GM18526 (cell line): Measurements from ENCODE around the gene CADM1.

Experiments used
- POLR2A ChIP-seq: IDR thresholded peaks from 3 replicates; pipeline ENCODE4 v1.6.1; 2011; ENCODE audit not compliant: insufficient read length; ENCODE audit errors: extremely low read depth

CADM1 gene

GRCh38 chr11:115322553-115323203, 181.5 kb downstream of the CADM1 start:
- TF ChIP-seq POLR2A, result no peak

- TF ChIP-seq POLR2A, result no peak
Measured at GRCh38 chr11:115321605-115322289, 182.5 kb downstream of the CADM1 start.

GRCh38 chr11:115317277-115318185, 186.7 kb downstream of the CADM1 start:
- no peak for TF ChIP-seq POLR2A

GRCh38 chr11:115316696-115317095, 187.5 kb downstream of the CADM1 start:
- no peak for TF ChIP-seq POLR2A

- no peak for TF ChIP-seq POLR2A
Measured at GRCh38 chr11:115314330-115314920, 189.8 kb downstream of the CADM1 start.

GRCh38 chr11:115313224-115313838, 190.9 kb downstream of the CADM1 start:
- TF ChIP-seq POLR2A, result no peak

- TF ChIP-seq POLR2A, result no peak
Measured at GRCh38 chr11:115311949-115312348, 192.3 kb downstream of the CADM1 start.

GRCh38 chr11:115306689-115307088, 197.5 kb downstream of the CADM1 start:
- no peak for TF ChIP-seq POLR2A

- TF ChIP-seq POLR2A, result no peak
Measured at GRCh38 chr11:115304774-115305472, 199.3 kb downstream of the CADM1 start.

- no peak for TF ChIP-seq POLR2A
Measured at GRCh38 chr11:115303929-115304531, 200.2 kb downstream of the CADM1 start.

GRCh38 chr11:115302946-115303703, 201.1 kb downstream of the CADM1 start:
- TF ChIP-seq POLR2A, result no peak

- TF ChIP-seq POLR2A, result no peak
Measured at GRCh38 chr11:115300660-115301428, 203.4 kb downstream of the CADM1 start.
